Stimulated activated CD4-positive, alpha-beta T cell treated with anti-CD3 and anti-CD28 coated beads, Interleukin-4, amount 100 ng/mL, for 48 hours (primary cell): ENCODE data around the gene AJAP1.
"Not testable (repeated sequence)": the region's sequence is repeated elsewhere in the genome, so short reads cannot be mapped to it uniquely, and the experiment has no call there.

ENCODE experiments used
- DNase-seq, 2 donors: peaks; one replicate each; pipeline ENCODE4 v3.0.0-alpha.2; 2020; ENCODE audit warnings: low read depth in 2 of 2

AJAP1 gene, protein sequence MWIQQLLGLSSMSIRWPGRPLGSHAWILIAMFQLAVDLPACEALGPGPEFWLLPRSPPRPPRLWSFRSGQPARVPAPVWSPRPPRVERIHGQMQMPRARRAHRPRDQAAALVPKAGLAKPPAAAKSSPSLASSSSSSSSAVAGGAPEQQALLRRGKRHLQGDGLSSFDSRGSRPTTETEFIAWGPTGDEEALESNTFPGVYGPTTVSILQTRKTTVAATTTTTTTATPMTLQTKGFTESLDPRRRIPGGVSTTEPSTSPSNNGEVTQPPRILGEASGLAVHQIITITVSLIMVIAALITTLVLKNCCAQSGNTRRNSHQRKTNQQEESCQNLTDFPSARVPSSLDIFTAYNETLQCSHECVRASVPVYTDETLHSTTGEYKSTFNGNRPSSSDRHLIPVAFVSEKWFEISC

DNA sequence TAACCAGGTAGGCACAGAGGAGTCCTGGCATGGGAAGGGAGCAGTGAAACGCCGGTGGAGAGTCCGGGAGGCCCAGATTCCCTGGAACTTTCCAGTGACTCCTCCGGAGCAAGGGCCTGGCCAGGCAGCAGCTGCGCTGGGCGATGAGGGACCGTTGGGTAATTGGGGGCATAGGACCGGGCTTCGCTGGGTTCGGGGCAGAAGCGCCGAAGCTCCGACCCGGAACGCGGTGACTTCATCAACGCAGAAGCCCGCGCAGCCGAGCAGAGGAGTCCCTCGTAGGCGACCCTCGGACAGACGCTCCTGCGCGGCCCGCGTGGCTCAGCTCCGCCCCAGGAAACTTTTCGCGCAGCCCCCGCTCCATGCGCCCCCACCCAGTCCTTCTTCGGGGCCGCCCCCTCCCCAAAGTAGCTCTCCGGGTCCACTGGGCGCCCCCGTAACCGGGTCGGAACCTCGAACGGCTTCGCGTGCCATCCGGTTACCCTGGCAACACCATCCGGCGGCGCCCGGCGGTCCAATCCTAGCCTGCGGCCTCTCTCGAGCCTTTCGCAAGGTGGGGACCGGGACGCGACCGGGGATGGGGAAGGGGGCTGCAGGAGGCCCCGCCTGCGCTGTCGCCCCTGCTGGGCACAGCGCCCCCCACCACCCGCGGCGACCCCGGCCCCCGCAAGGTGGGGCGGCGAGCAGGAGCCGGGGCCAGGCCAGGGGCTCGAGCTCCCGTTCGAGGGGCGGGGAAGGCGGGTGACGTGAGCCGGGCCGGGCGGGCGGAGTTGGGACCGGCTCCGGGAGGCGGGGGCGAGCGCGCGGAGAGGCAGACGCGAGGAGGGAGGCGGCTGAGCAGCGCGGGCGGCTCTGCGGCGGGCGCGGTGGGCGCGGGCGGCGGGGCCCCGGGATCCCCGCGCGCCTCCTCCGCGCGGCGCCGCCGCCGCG lies at the start of gene AJAP1:
AJAP1 (plus strand) TSS at position 814 of the 930 bp plus-strand sequence. CDS start 817 bp downstream, outside the sequence.
- no peak for DNase-seq

DNA sequence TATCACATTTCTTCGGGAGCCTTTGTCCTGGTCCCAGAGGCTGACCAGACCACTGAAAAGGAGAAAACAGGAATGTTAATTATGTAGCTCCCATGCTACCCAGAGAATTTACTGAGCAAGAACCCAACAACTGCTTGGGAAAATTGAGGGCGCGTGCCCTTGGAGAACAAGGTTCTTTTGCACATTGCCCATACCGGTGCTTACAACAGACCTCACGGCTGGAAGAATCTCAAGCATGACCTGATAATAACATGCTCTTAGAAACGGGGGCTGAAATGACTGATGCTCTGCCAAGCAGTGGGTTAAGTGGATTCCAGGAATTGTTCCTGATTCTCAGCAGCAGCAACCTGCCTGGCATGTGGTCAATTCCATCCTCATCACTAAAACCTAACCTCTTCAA lies 49.3 kb upstream of the AJAP1 start:
- DNase-seq, result no peak

DNA sequence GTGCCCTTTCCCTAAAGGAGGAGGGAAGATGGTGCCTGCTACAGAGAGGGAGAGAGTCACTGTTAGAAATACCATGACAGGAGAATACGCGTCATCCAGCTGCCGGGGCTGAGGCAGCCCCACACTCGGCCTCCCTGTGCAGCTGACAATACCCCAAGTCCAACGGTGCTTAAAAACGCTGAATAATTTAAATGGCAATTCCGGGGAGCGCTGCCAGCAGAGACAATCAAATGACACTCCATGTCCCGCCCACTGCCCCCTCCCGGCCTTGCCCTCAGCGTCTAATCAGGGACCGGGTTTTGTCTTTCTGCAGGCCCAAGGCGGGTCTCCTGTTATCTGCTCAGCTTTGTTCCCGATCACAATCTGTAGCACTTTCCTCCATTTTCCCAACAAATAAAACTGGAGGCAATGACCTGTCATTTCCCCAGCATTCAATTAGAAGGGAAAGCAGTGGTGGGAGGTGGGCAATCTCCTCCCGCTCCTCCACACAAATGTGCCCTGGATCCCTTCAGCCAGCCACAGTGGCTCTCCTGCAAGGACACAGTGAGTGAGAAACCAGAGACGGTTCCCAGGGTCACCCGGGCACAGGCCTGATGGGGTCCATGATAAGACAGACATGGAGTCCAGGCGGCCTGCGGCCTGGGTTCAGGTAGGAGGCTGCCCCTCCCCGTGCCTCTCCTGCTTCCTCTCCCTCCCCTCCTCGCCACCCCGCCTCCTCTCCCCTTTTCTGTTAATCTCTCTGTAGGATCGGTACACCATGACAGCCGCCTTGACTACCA lies 42.7 kb upstream of the AJAP1 start:
- no peak for DNase-seq

DNA sequence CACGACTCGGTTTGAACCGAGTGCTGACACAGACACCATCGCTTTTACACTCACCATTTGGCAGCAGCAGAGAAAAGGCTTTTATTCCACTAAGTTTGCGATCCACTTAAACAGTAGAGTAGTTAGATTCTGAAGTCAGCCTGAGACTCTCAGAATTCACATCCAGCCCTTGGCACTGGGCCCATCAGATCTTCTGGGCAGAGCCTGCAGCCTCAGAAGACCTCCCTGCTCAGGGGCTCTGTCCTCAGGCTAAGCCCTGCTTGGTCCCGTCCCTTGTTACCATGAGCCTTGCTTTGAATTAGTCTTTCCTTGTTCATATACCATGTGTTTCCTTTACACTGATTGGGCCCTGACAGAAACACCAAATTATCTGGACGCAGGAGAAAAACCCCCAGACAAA lies 41.4 kb upstream of the AJAP1 start:
- DNase-seq, result no peak

DNA sequence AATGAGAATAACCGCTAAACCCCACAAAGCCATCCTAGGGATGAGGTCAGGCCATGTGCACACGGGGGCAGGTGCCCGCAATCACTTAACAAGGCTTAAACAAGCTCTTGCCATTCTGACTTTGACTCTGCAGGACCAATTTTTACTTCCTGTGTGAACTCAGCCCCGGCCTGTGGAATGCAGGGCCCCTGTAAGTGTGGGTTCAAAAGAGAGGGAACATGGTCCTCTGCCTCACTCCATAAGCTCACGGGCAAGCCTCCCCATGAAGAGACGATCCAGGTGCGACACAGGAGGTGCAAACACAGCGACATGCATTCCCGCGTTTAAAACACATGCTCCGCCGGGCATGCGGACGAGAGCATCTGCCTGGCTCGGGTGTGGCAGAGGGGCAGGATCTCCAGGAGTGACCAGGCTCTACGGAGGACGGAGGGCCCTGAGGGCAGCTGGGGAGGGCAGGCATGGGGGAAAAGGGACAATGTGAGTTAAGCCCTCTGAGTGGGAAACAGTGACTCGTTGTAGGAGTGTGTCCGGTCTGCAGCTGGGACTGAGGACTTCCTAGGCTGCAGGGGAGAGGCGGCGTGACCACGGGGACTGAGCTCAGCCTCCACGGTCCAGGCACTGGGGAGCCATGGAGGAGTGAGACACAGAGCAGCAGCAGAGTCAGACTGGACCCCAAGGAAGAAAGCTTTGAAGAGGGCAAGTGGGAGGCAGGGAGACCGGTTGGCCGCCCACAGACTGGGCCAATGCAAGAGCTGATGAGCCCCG lies 40.6 kb upstream of the AJAP1 start:
- DNase-seq, result no peak

DNA sequence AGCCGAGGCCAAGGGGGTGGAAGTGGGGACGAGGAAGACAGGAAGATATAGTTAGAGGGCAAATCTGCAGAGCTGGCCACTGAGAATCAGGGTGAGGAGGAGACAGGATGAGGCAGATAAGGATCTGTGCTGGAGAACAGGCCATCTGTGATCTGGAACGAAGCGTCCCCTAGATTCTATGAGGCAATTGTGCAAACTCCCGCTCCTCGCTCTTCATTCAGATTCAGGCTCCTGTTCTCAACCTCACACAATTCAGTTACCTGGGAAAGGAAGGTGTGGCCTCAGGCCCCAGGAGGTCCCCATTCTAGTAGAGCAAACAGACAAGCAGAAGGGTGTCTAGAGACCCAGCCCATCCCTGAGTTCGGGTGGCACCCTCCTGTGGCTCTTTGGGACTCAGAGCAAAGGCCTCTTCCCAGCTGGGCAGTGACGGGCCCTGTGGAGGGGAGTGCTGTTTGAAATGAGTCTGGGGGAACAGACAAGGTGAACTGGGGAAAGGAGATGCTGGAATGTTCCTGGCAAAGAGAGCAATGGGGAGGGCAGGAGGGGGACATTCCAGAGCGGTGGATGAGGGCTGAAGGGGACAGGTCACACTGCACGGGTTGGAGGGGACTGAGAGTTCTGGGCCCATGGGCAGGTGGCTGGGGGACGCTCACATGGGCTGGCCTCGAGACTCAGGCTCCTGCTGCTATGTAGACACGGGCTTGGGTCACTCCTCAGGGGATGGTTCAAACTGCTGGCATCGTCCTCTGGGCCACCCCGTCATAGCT lies 39.9 kb upstream of the AJAP1 start:
- DNase-seq, result no peak

DNA sequence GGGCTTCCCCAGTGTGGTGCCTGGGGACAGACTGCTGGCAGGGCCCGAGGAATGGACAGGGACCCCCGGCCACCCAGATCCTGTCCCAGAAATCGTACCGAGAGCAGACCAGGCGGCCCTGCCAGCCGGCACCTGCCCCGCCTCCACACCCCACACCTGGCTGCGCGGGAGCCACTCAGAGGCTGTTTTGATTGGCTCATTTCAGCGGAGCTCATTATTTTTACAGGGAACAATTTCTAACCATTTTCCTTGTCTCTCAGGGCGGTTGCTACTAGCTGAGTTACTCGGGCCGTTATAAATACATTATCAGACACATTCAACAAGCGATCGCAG lies 39.3 kb upstream of the AJAP1 start:
- no peak for DNase-seq

DNA sequence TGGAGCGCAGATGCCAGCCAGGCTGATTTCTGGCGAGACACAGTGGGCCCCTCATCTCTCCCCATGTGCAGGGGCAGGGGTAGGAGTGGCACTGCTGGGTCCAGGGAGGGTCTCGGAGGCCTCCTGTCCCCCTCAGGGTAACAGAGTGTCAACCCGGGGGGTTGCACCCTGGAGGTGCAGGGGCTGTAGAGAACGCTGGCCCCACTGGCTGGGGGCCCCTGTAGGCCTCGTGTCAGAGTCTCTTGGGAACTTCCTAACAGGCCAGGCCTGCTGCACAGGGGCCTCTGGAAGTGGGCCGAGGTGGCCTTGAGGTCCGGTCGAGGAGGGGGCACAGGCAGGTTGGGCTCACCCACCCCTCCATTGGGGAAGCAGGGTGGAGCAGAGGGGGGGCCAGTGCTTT lies 38.9 kb upstream of the AJAP1 start:
- DNase-seq, result no peak

DNA sequence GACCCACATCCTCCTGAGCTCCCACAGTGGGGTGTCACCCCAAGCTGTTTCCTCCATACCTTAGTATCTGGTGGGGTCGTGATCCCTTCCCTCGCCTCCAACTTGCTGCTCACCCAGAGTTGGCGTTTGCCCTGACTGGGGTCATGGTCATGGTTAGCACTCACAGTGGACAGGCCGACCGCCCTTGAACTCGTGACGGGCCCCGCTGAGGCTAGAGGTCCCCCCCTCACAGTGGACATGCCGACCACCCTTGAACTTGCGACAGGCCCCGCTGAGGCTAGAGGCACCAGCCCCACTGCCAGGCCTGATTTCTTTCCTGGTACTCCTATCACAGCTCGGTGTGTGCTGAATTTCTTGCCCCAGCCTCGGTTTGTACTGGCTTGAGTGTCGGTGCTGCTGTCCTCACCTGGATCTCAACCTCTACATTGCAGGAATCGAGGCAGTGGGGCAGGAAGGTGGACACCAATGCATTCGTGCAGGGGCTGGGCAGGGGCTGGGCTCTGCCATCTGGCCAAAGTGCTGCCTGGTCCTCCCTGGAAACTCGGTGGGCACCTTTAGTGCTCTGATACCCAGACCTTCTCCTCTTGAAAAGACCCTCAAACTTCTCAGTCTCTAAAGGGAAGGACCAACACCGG lies 37.5 kb upstream of the AJAP1 start:
- DNase-seq, result no peak

DNA sequence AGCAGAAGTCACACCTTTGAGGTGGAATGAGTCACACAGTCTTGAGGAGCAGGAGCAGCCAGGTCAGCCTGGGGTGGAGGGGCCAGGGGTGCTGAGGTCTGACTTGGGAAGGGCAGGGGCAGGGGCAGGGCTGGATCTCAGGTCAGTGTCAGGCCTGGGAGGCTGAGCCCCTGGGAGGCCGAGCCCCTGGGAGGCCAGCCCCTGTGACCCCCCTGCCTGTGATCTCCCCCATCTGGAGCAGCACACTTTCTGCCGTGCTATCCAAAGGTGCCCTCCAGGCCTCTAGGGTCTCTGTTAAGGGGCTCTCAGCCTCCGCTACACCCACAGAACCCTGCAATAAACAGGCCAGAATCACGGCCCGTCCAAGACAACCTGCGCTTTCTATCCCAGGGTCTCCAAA lies 36.9 kb upstream of the AJAP1 start:
- DNase-seq, result no peak

DNA sequence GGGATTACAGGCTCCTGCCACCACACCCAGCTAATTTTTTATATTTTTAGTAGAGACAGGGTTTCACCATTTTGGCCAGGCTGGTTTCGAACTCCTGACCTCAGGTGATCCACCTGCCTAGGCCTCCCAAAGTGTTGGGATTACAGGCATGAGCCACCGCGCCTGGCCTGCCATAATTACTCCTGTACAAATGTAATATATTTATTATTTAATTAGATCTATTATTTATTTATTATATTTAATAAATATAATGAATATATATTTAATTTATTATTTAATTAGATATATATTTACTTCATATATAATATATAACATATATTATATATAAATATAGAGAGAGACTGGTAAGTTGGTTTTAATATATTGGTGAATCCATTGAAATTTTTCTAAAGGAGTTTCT lies 35.6 kb upstream of the AJAP1 start:
- DNase-seq, result not testable (repeated sequence)

DNA sequence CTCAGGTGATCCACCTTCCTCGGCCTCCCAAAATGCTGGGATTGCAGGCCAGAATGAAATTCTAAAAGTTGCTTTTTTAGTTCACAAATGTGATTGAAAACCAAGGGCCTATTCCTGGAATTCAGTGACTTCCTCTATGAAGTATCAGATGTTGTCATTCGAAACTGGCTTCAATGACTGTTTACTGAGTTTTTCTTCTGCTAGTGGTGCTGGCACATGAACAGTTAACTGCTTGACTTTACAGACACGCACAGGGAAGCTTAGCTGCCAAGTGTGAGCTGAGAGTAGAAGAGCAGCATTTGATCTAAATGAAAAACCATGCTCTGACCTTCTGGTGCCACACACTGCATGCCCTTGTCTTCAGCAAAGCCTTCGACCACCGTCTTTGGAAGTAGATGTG lies 32.8 kb upstream of the AJAP1 start:
- no peak for DNase-seq

DNA sequence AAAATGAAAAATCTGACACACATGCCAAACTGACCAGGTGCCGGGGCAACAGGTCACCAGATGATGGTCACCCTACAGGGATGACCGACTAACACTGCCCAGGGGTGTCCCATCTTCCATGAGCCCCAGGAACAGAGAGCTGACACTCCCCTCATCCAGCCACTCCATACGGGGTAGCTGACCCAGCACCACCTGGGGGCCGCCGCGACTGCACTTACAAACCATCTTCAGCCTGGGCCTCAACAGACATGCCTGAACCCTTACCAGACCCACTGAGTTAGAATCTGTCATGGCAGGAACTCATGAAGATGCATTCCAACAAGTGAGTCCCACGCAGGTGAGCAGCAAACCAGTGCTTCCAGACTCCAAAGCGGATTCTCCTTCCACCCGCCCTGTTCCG lies 31.6 kb upstream of the AJAP1 start:
- DNase-seq, result no peak

DNA sequence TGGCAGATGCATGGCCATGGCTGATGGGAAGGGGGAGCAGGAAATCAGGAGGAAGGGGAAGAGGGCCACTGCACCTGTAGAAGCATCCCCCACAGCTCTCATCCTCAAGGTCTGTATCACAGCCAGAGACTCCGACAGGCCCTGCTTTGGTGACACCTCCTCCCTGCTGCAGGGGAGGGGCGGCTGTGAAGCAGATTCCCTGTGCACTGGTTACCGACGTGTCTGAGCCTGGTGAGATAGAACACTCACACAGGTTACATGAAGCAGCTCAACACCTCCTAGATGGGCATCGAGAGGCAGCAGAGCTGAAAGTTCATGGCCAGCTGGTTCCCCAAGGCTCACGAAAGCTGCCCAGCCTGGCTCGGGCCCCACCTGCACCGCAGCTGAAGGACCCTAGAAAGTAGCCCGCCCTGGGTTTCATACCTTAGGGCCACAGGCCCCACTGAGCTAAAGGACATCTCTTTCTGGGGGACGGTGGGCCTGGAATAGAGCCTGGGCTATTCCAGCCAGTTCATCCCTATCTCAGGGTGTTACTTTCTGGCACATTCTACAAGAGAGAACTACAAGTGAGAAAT lies 30.2 kb upstream of the AJAP1 start:
- no peak for DNase-seq

DNA sequence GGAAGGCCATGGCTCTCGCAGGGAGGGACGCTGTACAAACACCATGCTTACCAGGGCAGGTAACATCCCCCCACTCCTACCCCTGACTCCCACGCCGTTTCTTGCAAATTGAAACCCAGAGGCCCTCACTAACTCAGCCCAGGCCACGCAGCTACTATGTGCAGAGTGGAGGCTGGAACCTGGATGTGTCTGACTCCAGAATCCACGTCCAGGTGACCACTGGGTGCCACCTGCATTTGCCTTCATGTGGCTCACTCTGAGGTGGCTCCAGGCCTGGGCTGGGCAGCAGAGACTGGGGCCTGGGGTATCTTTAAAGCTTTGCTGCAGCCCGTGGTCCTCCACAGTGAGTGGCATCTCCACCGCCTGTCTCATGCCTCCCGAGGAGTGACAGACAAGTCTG lies 29.6 kb upstream of the AJAP1 start:
- DNase-seq, result no peak

DNA sequence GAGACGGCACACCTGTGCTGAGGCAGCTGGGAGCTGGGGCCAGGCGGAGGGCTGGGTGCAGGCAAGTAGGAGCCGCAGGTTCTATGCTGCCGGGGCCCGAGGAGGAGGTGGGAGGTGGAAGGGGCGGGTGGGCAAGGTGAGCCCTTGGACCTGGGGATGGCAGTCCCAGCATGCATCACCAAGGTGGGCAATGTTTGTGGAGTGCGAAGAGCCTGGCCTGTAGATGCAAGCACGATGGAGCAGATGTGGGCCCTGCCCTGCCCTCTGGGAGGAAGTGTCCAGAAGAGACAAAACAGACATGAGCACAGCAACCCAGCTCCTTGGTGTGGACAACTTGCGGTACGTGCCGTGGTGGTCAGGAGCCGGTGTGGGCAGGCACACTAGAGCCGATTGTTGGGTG lies 28.3 kb upstream of the AJAP1 start:
- no peak for DNase-seq

DNA sequence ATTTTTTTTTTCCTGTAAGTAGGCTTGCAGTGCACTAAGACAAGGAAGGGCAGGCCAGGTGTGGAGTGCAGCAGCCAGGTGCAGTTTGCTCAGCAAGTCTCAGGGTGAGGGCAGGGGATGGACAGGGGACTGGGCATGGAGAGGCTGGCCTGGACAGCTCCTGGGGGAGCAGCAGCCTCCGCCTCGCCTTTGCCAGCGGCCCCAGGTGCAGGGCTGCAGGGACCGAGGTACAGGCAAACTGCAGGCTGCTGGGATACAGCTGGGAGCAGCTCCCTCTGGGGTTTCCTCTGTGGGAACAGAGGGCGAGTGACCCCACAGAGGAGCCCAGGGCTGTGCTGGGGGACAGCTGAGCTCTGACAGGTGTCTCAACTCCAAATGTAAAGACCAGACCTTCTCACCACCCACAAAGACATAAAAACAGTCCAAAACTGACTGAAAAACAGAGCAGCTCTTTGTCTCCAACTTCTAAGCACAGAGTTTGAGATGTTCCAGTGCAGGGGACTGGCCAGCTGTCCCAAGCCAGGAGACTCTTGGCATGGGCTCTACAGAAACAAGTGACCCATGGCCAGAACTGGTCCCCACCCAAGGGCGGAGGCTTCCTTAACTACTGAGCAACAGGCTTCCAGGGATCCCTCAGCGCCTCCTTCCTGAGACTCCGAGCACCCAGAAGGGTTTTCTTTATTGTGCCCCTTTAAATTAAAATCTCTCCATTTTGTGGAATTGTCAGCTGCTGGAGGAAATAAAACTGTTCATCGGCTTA lies 27.7 kb upstream of the AJAP1 start:
- DNase-seq, result no peak

DNA sequence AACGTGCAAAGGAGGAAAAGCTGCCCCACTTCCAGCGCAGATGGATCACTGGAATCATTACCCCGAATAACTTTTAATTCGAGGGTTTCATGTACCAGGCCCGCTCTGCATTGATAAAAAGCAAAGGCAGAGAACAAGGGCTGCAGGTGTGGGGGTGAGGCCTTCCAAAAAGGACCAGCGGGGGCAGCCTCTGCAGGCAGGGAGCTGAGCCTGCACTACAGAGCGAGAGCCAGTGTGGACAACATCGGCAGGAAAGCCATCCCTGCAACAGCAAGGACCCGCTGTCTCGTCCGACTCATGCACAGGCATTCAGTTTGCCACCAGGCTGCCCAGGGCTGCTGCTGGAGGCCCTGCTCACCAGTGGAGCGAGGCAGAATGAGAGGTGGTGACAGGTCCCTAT lies 27.1 kb upstream of the AJAP1 start:
- no peak for DNase-seq

DNA sequence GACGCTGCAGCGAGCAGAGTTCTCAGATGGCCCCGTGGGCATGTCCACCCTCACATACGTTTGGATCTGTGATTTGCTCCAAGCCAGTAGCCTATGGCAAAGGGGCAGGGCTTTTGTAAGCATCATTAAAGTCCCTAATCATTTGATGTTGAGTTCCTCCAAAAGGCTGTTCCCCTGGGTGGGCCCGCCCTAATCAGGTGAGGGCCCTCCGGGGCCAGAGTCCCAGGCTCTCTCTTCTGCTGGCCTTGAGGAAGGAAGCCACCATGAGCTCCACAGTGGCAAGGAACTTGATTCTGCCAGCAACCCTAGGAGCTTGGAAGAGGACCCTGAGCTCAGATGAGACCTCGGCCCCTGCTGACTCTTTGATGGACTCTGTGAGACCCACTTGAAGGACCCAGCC lies 25.4 kb upstream of the AJAP1 start:
- DNase-seq, result no peak
